Parathyroid adenoma (tissue), 2 donors: ENCODE measurements around the gene ZSWIM5.
"Not testable (repeated sequence)": the region's sequence is repeated elsewhere in the genome, so short reads cannot be mapped to it uniquely, and the experiment has no call there.

Experiments used
- H2AFZ ChIP-seq: fragments of 300-600 bp; sonication (generic); one replicate; pipeline ENCODE4 v1.7.0; 2017; ENCODE audit warnings: antibody characterized with exemption, mild to moderate bottlenecking
- H3K27ac ChIP-seq: fragments of 300-600 bp; sonication (generic); one replicate; pipeline ENCODE4 v1.7.0; 2017
- H3K27me3 ChIP-seq: fragments of 300-600 bp; sonication (generic); one replicate; pipeline ENCODE4 v1.7.0; 2017; ENCODE audit warnings: low read length; ENCODE audit not compliant: control insufficient read depth, insufficient read depth
- H3K36me3 ChIP-seq: fragments of 300-600 bp; sonication (generic); one replicate; pipeline ENCODE4 v1.7.0; 2017; ENCODE audit warnings: low read length; ENCODE audit not compliant: control insufficient read depth, insufficient read depth
- H3K4me1 ChIP-seq: fragments of 300-600 bp; sonication (generic); one replicate; pipeline ENCODE4 v1.7.0; 2017; ENCODE audit warnings: control low read depth
- H3K4me2 ChIP-seq: fragments of 300-600 bp; sonication (generic); one replicate; pipeline ENCODE4 v1.7.0; 2017; ENCODE audit warnings: low read length
- H3K4me3 ChIP-seq: fragments of 300-600 bp; sonication (generic); one replicate; pipeline ENCODE4 v1.7.0; 2017; ENCODE audit warnings: low read depth, low read length
- H3K79me2 ChIP-seq: fragments of 300-600 bp; sonication (generic); one replicate; pipeline ENCODE4 v1.7.0; 2017; ENCODE audit warnings: control low read depth
- H3K9ac ChIP-seq: fragments of 300-600 bp; sonication (generic); one replicate; pipeline ENCODE4 v1.7.0; 2017; ENCODE audit warnings: mild to moderate bottlenecking
- H3K9me3 ChIP-seq: fragments of 300-600 bp; sonication (generic); one replicate; pipeline ENCODE4 v1.7.0; 2017; ENCODE audit warnings: low read length; ENCODE audit not compliant: control insufficient read depth
- TF ChIP-seq, protein P1 (sequence below): fragments of 300-600 bp; sonication (generic); IDR thresholded peaks from one replicate; pipeline ENCODE4 v1.7.0; 2017; ENCODE audit warnings: antibody characterized with exemption, mild to moderate bottlenecking
- donor health status: primary hyperparathyroidism.

ZSWIM5 gene

GRCh38 chr1:45196863-45197262 lies 9.5 kb downstream of the ZSWIM5 start:
- H3K4me1 ChIP-seq = no peaks in the 10 kb centered on the region
- H3K27me3 ChIP-seq = no peaks in the 10 kb centered on the region
- H3K36me3 ChIP-seq = no peaks in the 10 kb centered on the region
- no peaks in the 10 kb centered on the region for H3K79me2 ChIP-seq
- no peaks in the 10 kb centered on the region for H3K9me3 ChIP-seq
- TF ChIP-seq, protein P1, sequence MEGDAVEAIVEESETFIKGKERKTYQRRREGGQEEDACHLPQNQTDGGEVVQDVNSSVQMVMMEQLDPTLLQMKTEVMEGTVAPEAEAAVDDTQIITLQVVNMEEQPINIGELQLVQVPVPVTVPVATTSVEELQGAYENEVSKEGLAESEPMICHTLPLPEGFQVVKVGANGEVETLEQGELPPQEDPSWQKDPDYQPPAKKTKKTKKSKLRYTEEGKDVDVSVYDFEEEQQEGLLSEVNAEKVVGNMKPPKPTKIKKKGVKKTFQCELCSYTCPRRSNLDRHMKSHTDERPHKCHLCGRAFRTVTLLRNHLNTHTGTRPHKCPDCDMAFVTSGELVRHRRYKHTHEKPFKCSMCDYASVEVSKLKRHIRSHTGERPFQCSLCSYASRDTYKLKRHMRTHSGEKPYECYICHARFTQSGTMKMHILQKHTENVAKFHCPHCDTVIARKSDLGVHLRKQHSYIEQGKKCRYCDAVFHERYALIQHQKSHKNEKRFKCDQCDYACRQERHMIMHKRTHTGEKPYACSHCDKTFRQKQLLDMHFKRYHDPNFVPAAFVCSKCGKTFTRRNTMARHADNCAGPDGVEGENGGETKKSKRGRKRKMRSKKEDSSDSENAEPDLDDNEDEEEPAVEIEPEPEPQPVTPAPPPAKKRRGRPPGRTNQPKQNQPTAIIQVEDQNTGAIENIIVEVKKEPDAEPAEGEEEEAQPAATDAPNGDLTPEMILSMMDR = no peak
- no peak overlapping the region for H3K4me3 ChIP-seq
- no peak overlapping the region for H2AFZ ChIP-seq
- H3K27ac ChIP-seq = no peak overlapping the region
- no peak overlapping the region for H3K4me2 ChIP-seq
- no peak overlapping the region for H3K9ac ChIP-seq

- no peaks in the 10 kb centered on the region for H3K36me3 ChIP-seq
- H3K4me2 ChIP-seq = no peak overlapping the region
- H3K79me2 ChIP-seq = no peaks in the 10 kb centered on the region
- no peaks in the 10 kb centered on the region for H3K9me3 ChIP-seq
- H3K9ac ChIP-seq = no peak overlapping the region
- H3K27ac ChIP-seq = no peak overlapping the region
- no peak overlapping the region for H2AFZ ChIP-seq
- no peaks in the 10 kb centered on the region for H3K4me1 ChIP-seq
- H3K27me3 ChIP-seq = no peaks in the 10 kb centered on the region
- TF ChIP-seq, protein P1 = no peak
- H3K4me3 ChIP-seq = no peak overlapping the region
These were observed 15.0 kb downstream of the ZSWIM5 start for GRCh38 chr1:45191418-45191783.

GRCh38 chr1:45187725-45188124 lies 18.7 kb downstream of the ZSWIM5 start:
- H3K27ac ChIP-seq = no peak overlapping the region
- no peaks in the 10 kb centered on the region for H3K36me3 ChIP-seq
- no peak overlapping the region for H3K4me3 ChIP-seq
- H3K9me3 ChIP-seq = no peaks in the 10 kb centered on the region
- no peaks in the 10 kb centered on the region for H3K27me3 ChIP-seq
- no peaks in the 10 kb centered on the region for H3K79me2 ChIP-seq
- no peak overlapping the region for H3K4me2 ChIP-seq
- TF ChIP-seq, protein P1 = no peak
- H3K9ac ChIP-seq = no peak overlapping the region
- H2AFZ ChIP-seq = no peak overlapping the region
- H3K4me1 ChIP-seq = no peaks in the 10 kb centered on the region

- H3K36me3 ChIP-seq, H3K79me2 ChIP-seq, H3K4me3 ChIP-seq, H3K4me2 ChIP-seq, H3K9me3 ChIP-seq, H3K27me3 ChIP-seq, H3K4me1 ChIP-seq, H3K27ac ChIP-seq, H3K9ac ChIP-seq, H2AFZ ChIP-seq: not testable (repeated sequence)
These were observed 26.4 kb downstream of the ZSWIM5 start for GRCh38 chr1:45179918-45180519.

DNA sequence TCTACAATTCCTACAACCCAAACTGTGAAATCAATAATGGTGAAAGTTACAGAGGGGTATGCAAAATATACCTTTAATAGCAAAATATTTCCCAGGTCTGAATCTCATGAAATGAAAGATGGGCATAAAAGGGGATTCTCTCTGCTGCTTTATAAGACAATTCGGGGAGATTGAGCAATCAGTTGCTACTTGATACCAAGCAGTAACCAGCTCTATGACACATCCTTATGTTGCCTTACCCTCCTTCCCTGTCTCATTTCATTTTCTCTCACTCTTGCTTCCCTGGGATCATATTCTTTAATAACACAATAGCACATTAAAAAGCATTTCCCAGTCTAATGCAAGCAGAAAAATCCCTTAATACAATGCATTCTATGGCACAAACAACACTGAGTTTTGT lies 29.0 kb downstream of the ZSWIM5 start:
- Histone ChIP-seq H3K36me3 (no peaks in the 10 kb centered on the region), H3K4me3 (no peak overlapping the region), H2AFZ (no peak overlapping the region), H3K27ac (no peak overlapping the region), H3K27me3 (no peaks in the 10 kb centered on the region), H3K79me2 (no peaks in the 10 kb centered on the region), H3K4me2 (no peak overlapping the region), H3K4me1 (no peaks in the 10 kb centered on the region), H3K9me3 (no peaks in the 10 kb centered on the region), H3K9ac (no peak overlapping the region)
- TF ChIP-seq, protein P1 = no peak
